HG02759 (cell line): ENCODE results near the gene SLC7A5.
"Not testable (repeated sequence)": the region's sequence is repeated elsewhere in the genome, so short reads cannot be mapped to it uniquely, and the experiment has no call there.

Experiments used
- ATAC-seq: cut with Tn5 transposase; IDR thresholded peaks from one replicate; pipeline ENCODE4 v1.9.1; 2021; ENCODE audit warnings: mild to moderate bottlenecking, moderate library complexity; ENCODE audit not compliant: unreplicated experiment

SLC7A5 gene

DNA sequence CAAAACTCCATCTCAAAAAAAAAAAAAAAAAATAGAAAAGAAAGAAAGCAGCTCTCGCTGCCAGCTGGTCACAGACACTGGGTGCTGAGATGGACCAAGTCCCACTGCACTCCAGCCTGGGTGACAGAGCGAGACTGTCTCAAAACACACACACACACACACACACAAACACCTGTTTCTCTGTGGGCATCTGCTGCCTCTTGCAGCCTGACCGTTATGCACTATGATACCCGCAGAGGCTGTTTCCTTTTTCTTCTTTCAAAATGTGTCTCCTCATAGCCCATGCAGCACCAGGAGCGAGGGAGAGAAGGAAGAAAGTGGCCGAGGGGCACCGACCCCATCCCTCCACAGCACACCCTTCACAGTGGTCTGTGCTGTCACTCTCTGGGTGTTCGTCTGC lies 66.6 kb downstream of the SLC7A5 start:
- no peak for ATAC-seq

DNA sequence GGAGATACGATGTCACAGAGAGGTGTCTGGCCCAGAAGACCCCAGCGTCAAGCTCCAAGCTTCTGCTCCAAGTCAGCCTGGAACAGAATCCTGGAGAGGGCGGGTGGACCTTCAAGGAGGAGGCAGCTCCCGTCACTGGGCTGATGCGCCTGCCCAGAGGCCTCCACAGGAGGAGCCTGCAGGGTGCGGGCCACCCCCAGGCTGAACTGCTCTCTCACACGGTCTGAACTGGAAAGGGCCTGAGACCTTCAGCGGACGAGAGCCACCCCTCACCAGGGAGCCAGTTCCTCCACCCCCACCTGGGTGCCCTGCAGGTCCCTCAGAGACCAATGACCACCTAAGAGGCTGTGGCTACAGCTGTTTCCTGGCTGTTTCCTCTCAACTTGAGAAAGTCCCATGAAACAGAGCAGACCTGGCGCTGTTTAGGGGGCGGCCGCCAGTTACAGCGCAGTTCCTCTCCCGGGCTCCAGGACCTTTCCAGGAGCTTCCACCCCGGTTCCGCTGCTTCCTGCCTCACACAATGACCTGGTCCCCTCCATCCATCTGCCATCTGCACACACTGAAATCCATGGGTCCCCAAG lies 67.5 kb downstream of the SLC7A5 start:
- no peak for ATAC-seq

DNA sequence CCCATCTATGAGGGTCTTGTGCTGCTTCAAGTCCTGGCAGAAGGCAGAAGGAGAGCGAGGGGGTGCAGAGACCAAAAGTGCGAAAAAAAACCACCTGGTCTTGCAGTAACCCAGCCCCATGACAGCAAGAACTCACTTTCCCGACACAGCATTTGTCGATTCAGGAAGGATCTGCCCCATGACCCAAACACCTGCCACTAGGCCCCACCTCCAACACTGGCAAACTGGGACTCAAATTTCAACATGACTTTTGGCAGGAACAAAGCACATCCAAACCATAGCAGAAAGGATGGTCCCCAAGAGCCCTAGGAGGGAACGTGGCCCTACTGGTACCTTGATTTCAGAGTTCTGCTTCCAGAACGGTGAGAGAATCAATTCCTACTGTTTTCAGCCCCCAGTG lies 68.8 kb downstream of the SLC7A5 start:
- ATAC-seq, result no peak

DNA sequence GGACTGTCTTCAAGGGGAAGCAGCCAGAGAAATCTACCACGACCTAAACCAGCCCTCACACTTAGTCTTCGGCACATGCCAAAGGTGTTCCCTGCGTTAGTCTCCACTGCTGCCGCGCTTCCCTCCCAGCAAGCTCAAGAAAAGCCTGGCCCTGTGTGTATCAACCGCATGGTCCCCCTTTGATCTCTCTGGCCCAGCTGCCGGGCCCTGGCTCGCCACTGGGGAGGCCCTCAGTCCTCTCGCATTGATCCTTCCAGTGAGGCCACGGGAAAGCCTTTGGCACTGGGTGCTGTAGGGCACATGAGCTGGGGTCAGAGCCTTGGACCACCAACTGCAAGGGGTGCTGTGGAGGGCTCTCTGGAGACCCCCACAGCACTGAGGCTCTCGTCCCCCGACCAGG lies 74.0 kb downstream of the SLC7A5 start:
- ATAC-seq, result no peak

DNA sequence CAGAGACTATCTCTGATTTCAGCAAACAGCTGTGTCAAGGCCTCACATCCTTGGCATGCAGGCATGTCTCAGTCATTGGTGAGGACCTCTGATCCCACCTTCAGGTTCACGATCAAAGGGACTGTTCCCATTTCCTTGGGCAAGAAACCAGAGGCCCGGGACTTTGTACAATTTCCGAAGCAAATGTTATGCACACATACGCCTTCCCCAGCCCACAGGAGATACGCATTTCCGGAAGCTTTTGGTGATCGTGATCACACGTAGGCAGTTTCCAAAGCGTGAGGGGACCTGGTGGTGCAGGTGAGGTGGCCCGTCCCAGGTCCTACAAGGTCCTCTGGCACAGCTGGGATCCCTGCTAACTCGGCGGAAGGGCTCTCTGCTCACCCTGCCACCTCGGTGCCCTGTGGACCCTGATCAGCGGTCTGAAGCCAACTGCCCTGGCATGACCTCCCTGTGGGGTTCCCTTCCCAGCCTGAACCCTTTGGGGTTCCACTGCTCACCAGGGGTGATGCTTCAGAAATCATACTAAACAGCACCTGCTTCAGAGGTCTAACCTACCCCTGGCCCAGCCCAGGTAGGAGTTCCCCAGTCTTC lies 74.7 kb downstream of the SLC7A5 start:
- ATAC-seq, result no peak

DNA sequence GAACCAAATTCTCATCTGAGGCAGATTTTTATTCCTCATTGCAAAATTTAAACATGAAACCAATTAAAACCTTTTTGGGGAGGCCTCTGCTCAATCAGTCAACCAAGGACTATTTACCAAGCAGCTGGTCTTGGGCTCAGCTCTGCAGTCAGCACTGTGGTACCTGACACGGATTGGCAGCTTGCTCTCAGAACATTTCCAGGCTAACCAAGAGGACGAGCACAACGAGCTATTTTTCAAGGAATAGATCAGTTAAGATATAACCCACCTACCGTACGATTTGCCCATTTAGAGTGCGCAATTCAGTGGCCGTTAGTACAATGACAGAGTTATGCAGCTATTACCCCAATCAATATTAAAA lies 77.1 kb downstream of the SLC7A5 start:
- ATAC-seq, result no peak

DNA sequence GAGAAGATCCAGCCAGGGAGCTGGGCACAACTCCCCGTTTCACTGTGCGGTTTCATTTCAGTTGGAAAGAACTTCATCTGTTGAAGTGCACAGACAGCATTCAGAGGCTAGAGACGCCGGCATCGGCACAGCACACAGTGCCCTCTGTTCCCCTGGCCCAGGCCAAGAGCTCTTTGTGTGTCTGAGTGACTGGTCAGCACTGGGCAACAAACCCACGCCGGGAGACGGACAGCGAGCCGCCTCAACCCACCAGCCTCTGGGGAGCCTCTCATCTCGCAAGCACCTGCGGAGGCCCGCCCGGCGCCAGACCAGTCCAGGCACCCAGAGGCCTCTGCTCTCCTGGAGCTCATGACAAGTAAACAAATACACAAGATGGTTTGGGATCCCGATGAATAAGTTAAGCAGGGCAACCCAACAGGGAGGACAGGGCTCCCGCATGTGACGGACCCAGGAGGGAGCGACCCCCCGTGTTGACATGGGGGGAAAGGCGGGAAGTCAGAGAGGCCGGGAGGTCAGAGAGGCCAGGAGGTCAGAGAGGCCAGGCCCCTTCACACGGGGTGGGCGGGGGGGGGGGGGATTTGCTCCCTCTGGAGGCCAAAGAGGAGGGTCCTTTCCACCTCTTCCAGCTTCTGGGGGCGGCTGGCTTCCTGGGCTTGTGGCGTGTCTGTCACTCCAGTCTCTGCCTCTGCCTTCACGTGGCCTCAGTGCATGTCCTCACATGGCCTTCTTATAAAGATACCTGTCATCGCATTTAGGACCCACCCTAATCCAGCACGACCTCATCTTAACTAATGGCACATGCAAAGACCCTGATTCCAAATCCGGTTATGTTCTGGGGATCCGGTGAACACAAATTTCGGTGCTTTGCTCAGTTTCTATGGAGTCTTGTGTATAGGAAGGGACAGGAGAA lies 77.8 kb downstream of the SLC7A5 start:
- ATAC-seq, result no peak

DNA sequence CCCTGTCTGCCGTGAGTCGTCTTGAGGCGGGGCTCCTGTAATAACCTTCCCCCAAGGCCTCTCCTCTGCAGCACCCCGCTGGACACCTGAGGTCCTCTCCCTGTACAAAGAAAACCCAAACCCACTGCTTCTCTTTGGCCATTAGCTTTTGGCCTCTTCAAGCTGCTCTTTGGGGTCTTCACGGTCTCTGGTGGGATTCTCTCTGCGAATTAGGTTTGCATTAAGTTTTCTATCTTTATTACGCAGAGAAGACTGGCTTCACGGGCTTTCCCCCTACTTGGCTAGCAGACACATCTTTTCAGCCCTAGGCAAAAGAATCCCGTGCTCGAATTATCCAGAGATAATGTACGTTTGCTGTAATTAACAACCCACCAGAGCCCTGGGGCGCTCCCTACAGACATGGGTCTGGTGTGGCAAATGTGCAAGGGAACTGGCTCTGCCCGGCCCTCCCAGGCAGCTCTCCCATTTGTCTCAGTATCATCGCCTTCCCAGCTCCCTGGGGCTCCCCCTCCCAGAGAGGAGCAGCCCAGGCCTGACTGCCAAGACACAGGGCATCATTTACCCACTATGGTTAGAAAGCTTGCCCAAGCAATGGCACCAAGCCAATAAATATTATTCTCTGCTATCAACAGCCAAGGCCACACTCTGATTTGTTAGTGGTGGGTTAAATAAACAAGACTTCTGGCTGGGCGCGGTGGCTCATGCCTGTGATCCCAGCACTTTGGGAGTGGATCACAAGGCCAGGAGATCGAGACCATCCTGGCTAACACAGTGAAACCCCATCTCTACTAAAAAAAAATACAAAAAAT lies 78.8 kb downstream of the SLC7A5 start:
- no peak for ATAC-seq

DNA sequence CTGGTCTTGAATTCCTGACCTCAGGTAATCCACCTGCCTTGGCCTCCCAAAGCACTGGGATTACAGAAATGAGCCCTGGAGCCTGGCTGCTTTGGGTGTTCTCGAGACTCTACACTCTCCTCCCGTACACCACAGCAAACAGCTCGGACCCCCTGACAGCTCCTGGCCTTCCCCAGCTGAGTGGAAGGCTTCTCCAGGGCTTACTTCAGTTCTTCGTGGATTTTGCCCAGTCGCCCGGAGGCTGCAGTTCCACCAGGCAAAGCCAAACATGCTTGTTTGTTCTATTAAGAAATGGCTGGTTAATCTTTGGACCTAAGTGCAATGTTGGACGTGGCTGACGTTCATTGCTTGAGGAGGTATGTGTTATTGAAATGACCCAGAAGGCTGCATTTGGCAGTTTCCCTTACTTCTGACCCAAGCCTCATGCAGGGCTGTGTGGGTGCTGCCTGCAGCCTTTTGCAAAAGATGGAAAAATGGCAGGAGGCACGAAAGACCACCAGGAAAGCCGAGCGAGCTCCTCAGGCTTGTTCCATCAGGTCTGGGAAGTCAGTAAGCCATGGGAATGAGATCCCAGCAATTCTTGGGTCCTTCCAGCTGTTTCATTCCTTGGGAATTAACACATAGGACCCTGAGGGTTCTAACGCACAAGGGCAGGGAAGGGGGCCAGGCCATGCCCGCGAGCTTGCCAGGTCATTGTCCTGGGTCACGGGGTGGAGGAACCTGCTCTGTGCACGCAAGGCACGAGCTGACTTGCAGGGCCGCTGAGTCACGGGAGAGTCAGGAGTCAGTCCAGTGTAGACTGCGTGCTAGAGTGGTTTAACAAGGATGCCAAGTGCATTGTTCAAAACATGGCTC lies 79.6 kb downstream of the SLC7A5 start:
- no peak for ATAC-seq

DNA sequence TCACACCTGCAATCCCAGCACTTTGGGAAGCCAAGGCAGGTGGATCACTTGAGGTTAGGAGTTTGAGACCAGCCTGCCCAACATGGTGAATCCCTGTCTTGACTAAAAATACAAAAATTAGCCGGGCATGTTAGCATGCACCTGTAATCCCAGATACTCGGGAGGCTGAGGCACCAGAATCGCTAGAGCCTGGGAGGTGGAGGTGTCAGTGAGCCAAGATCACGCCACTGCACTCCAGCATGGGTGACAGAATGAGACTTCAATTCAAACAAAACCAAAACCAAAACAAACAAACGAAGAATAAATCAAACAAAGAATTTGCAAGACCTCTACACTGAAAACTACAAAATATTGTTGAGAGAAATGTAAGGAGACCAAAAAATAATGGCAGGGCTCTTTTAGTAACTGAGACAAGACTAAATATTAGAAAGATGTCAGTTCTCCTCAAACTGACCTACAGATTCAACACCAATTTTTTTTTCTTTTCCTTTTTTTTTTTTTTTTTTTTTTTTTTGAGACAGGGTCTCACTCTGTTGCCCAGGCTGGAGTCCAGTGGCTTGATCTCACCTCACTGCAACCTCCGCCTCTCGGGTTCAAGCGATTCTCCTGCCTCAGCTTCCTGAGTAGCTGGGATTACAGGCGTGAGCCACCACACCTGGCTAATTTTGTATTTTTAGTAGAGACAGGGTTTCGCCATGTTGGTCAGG lies 80.4 kb downstream of the SLC7A5 start:
- not testable (repeated sequence) for ATAC-seq

DNA sequence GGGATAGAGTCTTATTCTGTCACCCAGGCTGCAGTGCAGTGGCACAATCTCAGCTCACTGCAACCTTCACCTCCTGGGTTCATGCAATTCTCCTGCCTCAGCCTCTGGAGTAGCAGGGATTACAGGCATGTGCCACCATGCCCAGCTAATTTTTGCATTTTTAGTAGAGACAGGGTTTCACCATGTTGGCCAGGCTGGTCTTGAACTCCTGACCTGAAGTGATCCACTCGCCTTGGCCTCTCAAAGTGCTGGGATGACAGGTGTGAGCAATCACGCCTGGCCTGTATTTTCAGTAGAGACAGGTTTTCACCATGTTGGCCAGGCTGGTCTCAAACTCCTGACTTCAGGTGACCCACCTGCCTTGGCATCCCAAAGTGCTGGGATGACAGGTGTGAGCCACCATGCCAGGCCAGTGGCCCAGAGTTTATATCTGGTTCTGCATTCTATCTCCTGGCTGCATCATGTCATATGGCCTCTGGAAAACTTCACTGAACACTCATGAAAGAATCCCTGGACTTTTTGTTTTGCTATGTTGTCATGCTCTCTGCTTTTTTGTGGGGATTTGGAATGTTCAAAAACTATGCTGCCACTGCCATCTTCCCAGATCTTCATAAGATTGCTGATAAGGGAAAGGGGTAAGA lies 81.7 kb downstream of the SLC7A5 start:
- not testable (repeated sequence) for ATAC-seq

DNA sequence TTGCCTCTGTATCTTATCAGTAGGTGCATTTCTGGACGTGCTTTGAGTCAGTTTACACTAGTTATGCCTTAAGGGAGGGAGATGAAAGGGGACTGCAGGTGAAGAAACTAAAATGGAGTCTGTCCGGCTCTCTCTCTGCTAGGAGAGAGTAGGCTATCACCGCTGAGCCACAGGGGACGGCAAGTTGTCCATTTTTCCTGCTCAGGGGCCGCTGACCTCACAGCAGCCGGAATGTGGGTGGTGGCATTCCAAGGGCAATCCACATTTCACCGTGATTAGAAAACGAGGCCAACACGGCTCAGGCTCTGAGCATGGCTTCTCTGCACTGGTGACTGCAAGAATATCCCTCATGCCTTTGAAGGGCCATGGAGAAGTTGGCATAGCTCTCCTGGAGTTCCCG lies 84.5 kb downstream of the SLC7A5 start:
- no peak for ATAC-seq

DNA sequence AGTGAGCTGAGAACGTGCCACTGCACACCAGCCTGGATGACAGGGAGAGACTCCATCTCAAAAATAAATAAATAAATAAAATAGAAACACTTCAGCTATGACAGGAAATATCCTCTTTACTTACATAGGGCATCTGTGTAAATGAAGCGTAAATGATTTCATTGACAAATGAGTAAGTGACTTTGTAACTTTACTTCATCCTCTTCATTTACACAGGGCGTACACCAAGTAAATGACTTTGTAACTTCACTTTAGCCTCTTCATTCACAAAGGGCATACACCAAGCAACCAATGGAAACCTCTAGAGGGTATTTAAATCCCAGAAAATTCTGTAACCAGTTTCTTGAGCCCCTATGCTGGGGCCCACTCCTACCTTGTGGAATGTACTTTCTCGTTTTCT lies 87.3 kb downstream of the SLC7A5 start:
- ATAC-seq, result no peak

DNA sequence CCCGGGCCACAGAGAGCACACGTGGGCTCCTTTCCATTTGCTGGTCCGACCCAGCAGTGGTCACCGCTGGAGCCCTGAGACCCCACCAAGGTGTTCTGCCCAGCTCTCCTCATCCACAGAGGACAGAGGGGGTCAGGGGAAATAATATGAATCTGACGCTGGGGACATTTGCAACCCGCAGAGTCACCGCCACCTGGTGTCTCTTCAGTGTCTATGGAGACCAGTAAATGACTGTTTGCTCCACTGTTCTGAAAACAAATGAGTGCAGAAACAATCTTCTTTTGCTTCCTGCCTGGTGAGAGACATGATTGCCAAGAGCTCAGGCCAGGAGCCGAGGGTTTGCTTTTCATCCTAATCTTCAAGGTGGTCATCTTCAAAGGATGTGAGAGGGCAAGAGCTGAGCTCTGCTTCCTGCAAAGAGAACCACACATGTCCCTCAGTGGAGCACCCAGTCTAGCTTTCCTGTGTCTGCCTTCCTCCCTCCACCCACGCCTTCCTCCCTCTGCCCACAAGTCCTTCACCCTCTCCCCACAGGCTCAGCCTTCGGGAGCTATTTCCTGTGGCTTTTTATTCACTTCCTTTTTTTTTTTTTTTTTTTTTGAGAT lies 88.8 kb downstream of the SLC7A5 start:
- no peak for ATAC-seq
